ENCODE results near the gene CACNB4. TPM values are rescaled to one million over a fixed set of nuclear protein-coding genes. Genes with fewer than 3 reads are reported as not detected.
"Not testable (repeated sequence)": the region's sequence is repeated elsewhere in the genome, so short reads cannot be mapped to it uniquely, and the experiment has no call there.

CACNB4 gene
- total RNA-seq, 1 donor from 2014 or later, result 13.7 TPM

DNA sequence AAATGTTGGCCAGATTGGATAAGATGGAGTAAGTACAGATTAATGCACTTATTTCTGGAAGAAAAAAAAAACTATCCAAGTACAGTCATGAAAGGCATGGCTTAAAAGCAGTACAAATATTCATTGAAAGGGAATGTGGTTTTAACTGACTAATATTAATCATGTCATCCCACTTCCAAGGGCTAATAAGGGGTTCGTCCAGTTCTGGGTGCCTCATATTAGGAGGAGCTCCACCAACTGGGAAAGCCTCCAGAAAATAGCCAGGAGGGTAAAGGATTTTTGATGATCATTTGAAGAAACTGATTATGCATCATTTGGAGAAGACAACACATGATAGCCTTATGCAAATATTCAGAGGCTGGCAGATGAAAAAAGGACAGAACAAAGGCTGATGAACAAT lies 155.4 kb downstream of the CACNB4 start:
- no peak for DNase-seq

GRCh38 chr2:151942540-151943205 lies 156.2 kb downstream of the CACNB4 start:
- DNase-seq, result not testable (repeated sequence)

- peak; percentile 11 for DNase-seq
Measured at GRCh38 chr2:151937966-151938365, 160.9 kb downstream of the CACNB4 start.

GRCh38 chr2:151936626-151937025 lies 162.2 kb downstream of the CACNB4 start:
- DNase-seq, result no peak

DNA sequence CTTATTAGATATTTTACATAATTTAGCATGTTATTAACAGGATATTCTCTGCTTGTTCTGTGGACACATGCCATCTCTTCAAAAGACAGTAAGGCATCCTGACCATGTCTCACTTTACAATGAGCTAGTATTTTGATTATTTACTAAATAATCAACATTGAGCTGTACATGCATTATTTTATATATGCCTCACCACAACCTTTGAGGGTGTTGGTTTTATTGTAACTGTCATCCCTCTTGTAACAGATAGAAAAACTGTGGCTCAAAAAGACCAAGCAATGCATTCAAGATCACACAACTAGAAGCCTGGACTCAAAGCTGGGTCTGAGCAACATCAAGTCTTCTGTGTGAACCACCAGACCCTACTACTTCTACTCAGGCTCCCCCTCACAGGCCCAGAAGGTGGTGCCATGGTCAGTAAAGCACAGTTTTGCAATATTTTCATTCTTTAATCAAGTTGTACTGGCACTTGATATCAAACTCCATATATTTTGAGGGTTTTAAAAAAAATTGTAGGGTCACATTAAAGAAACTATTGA lies 165.5 kb downstream of the CACNB4 start:
- DNase-seq, result no peak

DNA sequence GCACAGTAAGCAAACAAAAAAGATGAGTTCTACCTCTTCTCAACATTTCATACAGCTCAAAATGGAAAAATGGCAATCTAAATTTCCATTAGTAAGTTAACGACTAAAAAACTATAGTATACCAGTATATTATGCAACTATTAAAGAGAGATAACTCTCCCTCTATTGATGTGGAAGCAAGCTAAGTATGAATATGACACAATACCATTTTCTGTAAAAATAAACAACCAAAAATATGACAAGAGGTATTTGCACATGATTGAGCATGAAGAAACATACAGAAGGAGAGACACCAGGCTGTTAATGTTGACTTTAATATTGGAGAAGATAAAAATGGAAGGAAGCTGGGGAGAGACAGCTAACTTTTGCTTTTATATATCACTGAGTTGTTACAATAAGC lies 167.1 kb downstream of the CACNB4 start:
- DNase-seq, result no peak

DNA sequence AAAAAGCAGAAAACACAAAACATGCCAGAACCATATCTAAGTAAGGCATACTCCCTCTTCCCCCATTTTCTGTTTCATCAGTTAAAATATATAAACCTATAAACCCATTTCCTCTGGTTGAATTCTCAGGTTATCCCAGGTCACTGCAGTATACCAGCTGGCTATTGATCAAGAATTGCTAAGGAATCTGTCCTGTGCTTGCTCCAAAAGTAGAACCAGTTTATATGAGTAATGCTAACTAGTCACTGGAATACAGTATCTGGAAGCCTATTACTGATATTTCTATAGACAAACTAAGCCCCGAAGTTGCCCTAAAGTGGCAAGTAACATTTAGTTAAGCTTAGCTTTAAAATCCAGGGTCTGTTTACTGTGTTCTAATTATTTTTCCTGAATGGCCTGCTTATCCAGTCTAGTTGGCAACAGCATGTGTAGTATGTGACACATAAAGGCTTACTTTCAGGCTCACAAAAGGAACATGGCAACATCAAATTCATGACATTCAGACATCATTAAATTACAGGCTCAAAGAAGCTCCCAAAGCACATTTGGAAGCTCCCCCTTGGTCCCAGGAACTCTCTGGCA lies 167.7 kb downstream of the CACNB4 start:
- no peak for DNase-seq

DNA sequence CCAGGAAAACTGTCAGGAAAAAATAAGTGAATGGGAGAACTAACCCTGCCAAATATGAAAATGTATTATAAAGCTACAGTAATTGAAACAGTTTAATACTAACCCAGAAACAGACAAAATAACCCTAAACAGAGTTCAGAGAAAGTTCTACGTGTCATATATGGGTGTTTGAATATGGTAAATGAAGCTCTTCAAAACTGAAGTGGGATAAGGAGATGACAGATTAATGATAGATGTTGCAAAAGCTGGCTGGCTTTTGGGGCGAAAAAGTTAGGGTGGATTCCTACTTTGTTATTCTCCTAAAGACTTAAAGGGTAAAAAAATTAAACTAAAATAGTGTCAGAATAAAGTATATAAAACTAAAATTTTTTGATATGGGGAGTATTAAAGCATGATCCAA lies 168.8 kb downstream of the CACNB4 start:
- no peak for DNase-seq

DNA sequence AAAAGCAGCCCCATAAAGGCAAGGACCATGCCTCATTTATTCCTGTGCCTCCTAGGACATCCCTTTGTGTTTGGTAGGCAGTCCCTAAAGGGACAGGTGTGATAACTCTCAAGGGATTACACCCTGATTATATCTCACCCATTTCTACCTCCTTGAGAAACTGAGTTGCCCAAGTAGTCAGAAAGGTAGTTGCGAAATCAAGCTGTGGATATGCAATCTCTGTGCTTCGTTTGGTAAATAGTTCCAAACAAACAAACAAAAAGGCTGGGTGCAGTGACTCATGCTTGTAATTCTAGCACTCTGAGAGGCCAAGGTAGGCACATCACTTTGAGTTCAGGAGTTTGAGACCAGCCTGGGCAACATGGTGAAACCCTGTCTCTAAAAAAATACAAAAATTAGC lies 170.5 kb downstream of the CACNB4 start:
- DNase-seq, result no peak

GRCh38 chr2:151927501-151928221 lies 171.2 kb downstream of the CACNB4 start:
- DNase-seq, result no peak

DNA sequence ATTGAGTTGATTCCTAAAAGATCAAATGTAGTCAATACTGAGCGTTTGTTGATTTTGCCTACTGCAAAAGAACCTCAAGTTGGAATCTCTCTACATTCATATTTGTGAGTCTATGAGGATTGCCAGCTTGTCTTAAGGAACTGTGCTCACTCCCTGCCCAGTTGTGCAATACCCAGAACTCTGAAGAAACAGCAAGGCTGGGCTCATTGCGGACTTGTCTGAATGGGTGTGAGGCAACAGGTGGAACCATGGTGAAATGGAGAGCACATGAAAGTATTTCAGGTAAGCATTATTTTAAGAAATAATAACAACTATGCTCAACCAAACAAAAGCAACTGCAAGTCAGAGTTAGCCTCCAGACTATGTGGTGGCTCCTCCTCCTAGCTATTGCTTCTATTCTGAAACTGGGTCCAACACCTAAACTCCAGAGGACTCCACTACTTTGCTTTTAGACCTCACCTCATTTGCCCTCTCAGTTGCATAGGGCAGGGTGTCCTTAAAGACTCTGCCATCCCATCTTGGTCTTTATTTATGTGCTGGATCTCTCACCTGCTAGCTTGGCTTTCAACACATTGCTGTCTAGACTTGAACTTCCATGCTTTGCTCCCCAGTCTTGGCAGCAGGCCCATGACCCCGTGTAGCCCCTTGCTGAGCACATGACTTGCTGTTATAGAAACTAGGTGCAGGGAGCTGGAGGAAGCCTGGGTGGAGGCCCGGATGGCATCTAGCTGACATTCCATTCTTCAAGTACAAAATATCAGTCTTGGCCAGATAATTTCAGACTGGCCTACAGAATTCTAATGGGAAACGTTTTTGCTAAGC lies 175.8 kb downstream of the CACNB4 start:
- DNase-seq, result peak; percentile 67

DNA sequence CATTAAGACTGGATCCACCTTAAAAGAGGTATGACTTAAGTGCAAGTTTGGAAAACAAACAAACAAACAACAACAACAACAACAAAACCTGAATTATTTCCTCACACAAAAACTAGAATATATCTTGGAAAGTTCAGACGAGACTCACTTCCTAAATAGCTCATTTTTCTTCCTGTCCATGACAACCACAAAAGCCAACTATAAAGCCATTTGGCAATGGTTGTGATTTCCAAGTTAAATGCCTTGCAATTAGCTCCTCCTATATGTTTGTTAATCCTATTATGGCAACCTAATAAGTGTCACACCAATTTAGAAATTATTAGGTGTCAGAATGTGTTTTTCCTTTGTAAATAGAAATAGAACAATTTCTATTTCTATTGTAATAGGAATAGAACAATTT lies 179.1 kb downstream of the CACNB4 start:
- DNase-seq, result no peak

- DNase-seq, result no peak
Measured at GRCh38 chr2:151918308-151918707, 180.5 kb downstream of the CACNB4 start.

DNA sequence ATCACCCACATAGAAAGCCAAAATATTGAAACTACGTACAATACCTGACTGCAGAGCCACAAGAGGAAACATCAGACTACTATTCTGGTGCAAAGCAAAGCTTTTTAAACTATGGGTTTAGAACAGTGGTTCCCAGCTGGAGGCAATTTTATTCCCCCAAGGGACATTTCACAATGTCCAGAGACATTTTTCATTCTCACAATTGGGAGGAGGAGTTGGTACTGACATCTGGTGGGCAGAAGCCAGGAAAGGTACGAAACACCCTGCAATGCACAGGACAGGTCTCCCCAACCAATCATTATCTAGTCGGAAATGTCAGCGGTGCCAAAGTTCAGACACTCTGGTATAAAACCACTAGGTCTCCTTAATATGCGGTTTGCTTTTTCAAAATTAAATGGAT lies 182.2 kb downstream of the CACNB4 start:
- DNase-seq, result no peak

GRCh38 chr2:151915629-151916025 lies 183.2 kb downstream of the CACNB4 start:
- not testable (repeated sequence) for DNase-seq

- DNase-seq, result no peak
Measured at GRCh38 chr2:151914989-151915628, 183.7 kb downstream of the CACNB4 start.

GRCh38 chr2:151908204-151908882 lies 190.5 kb downstream of the CACNB4 start:
- no peak for DNase-seq

DNA sequence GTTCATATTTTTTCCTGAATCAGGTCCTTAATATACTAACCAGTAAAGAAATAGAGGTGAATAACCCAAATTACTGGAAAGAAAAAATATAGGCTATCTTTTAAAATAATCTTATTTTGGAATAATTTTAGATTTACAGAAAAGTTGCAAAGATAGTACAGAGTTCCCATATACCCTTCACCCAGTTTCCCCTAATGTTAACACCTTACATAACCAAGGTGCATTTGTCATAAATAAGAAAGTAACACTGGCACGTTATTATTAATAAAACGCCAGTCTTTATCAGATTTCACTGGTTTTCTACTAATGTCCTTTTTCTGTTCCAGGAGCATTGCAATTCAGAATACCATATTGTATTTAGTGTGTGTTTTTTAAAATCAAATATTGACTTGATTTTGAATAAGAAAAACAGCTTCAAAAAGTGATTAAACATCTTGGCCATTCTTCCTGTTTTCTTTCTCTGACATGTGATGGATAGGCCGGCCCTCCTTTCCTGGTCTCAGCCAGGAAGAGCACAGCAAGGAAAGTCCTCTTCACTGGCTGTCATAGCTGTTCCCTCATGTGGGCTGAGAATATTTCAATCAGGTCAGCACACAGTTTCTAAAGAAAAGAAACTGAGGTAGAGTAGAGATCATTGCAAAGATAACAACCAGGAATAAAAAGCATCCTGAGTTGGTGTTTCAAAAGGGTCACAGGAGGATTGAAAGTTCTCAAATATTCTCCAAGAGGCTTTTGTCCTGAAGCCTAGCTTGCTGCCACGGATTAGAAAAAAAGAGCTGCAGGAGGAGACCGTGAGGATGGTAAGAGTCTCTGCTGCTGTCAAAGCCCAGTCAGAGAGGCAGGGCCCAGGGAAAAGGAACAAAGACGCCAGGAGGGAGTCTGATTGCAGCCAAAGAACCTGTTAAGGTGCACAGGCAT lies 191.3 kb downstream of the CACNB4 start:
- no peak for DNase-seq

DNA sequence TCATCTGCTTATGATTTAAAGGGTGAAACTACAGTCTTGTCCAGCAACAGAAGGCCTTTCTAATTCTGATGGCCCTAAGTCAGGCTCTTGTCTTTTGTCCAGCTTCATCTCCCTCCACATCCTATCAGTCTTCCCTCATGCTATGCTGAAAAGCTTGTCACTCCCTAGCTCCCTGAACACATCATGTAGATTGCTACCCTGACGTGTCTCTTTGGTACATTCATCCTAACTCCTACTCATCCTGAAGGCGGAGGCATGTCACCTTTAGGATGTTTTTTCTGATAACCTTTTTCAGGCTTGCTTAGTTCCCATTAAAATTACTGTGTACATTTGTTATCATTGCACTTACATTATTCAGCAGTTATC lies 192.2 kb downstream of the CACNB4 start:
- no peak for DNase-seq

DNA sequence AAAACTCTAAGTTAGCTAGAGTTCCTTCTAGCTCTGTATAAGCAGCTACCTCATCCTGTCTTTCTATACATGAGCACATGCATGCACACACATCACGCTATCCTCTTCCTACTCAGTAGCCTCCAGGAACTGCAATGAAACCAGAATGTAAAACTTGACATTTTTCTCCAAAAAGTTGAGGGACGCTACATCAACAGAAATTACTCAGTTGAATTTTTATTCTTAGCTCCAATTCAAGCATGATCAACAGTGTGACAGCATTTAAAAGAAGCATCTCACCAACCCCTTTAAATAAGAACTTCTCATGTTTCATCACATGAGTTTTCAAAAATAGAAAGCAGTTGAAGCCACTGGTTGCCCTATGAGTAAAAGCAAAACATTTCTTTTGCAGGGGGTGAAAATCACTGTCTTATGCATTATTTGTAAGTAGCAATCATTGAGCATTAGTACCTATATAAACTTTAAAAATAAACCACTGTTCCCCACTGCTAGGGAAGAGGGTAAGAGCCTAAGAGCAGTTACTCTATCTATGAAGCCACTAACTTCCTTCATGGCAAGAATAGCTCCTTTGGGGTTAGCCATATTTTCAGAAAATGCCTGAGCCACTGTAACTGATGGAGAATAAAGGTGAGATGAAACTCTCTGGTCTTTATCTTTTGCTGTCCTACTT lies 192.7 kb downstream of the CACNB4 start:
- peak; percentile 25 for DNase-seq

Measured in tongue (tissue), 2 donors.